HFFc6 (cell line): Measurements from ENCODE around the gene SATB1. TPM values are rescaled to one million over a fixed set of nuclear protein-coding genes. Genes with fewer than 3 reads are reported as not detected.

ENCODE experiments used
- DNase-seq: peaks from one replicate; pipeline ENCODE4 v3.0.0-alpha.2; 2018
- H3K27ac Mint-ChIP-seq: 2 replicates; pipeline ENCODE4 v1.8.0; 2020; ENCODE audit warnings: mild to moderate bottlenecking, mixed read lengths
- H3K27me3 Mint-ChIP-seq: 2 replicates; pipeline ENCODE4 v1.8.0; 2021; ENCODE audit warnings: mild to moderate bottlenecking, moderate library complexity, mixed read lengths; ENCODE audit not compliant: insufficient read depth
- H3K36me3 Mint-ChIP-seq: 2 replicates; pipeline ENCODE4 v1.8.0; 2021; ENCODE audit warnings: low read depth, mixed read lengths
- H3K4me1 Mint-ChIP-seq: 2 replicates; pipeline ENCODE4 v1.8.0; 2020; ENCODE audit warnings: low read depth, mixed read lengths
- H3K4me3 Mint-ChIP-seq: 2 replicates; pipeline ENCODE4 v1.8.0; 2020; ENCODE audit warnings: mild to moderate bottlenecking, moderate library complexity, mixed read lengths
- H3K9me3 Mint-ChIP-seq: 2 replicates; pipeline ENCODE4 v1.8.0; 2020; ENCODE audit warnings: mild to moderate bottlenecking, mixed read lengths
- CTCF ChIP-seq: fragments of 200-600 bp; sonication (generic); IDR thresholded peaks from 2 replicates; pipeline ENCODE4 v1.5.0; 2021; ENCODE audit warnings: antibody characterized with exemption, mild to moderate bottlenecking
- total RNA-seq, 6 experiments: library from RNA; stranded (reverse); fragmentation: NEBNext Ultra II Directional; extraction: Animal tissue kit (Norgen Biotek cat#: 25700); gene quantifications; 2 replicates in 1 of 6; 3 replicates in 5 of 6; pipeline ENCODE4 v1.2.3, GENCODE V29; 2021

SATB1 gene
- total RNA-seq, 6 experiments from 2014 or later: 1.5 to 4.9 (median 2.3) TPM

DNA sequence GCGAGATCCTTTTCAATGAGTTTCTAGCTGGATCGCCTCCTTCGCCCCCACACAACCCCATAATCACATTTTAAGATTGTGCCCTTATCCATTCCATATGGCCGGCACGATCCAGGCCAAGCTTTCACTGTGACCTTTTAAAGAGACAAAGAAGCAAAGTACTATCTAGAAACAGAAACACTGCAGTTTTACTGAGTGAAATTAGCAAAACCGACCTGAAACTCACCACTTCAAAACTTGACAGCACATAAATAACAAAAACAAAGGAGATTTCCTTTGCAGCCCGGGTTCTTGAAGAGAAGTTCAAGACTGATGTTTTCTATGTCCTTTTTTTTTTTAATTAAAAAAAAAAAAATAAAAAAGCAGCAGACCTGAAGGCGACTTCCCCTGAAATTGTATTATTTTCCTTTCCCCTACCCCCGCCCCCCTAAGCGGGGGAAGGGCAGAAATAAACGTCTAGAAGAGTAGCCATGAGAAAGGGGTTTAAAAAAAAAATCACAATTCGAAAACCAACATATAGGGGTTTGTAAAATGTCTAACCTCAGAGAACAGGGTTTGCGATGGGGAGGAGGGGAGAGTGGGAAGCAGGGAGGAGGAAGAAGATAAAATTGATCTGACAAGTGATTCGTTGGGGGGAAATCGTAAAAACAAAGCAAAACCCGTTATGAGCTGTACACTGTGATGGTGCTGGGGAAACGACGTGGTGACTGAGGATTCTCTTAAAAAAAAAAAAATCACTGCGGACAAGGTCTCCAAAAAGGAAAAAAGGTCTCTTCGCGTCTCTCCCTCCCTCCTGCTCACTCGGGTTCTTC, 1.5 kb downstream of the SATB1 start:
- Mint-ChIP-seq H3K27me3 (peaks cover 5% of the 10 kb centered on the region; the same call in 1 of the 2 replicates), H3K4me1 (peaks cover 12% of the 10 kb centered on the region), H3K4me3 (peak overlapping the region; percentile 93), H3K36me3 (no peaks in the 10 kb centered on the region), H3K9me3 (no peaks in the 10 kb centered on the region), H3K27ac (peak overlapping the region; percentile 43; the same call in 1 of the 2 replicates)
- DNase-seq: peak; percentile 20
- TF ChIP-seq CTCF: no peak

DNA sequence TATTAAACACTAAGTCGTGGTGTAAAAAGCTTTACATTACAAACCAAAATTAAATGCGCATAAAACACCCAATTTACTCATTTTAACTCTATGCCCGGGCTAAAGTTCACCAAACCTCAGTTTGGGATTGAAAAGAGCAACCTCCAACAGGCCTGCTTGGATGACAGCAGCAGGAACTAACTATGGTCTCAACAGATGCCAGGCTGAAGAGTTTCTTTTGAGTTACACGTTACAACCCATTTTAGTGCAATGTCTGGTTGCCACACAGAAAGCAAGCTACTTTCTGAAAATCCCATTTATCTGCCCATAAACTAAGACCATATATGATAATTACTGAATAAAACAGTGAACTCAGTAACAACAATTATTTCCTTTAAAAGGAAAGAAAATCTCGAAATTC, 2.2 kb downstream of the SATB1 start:
- DNase-seq: no peak
- Mint-ChIP-seq H3K36me3 (no peaks in the 10 kb centered on the region), H3K27me3 (peaks cover 2% of the 10 kb centered on the region; the same call in 1 of the 2 replicates), H3K4me3 (peak overlapping the region; percentile 93), H3K4me1 (peaks cover 12% of the 10 kb centered on the region), H3K27ac (no peak overlapping the region), H3K9me3 (no peaks in the 10 kb centered on the region)
- no peak for TF ChIP-seq CTCF

DNA sequence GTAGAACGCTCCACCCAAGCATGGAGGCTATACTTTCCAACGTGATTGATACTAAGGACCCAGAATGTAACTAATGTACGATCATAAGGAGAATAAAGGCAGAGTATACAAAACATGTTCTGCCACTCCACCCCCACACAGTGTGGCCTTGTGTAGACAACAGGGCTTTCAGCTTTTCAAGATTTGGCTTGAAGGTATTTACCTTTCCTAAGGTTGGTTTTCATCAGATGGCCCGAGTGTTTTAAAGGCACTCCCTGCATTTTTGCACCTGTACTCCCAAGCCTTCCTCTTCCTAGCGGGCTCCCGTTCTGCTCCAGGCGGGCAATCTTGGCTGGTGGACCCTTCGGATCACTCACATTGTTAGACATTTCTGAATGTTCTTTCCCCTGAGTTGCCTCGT, 4.6 kb downstream of the SATB1 start:
- DNase-seq: no peak
- no peak for TF ChIP-seq CTCF
- H3K36me3 Mint-ChIP-seq: no peaks in the 10 kb centered on the region
- peaks cover 12% of the 10 kb centered on the region for H3K4me1 Mint-ChIP-seq
- no peak overlapping the region for H3K4me3 Mint-ChIP-seq
- no peaks in the 10 kb centered on the region for H3K9me3 Mint-ChIP-seq
- no peak overlapping the region for H3K27ac Mint-ChIP-seq
- peaks cover 1% of the 10 kb centered on the region; the same call in 1 of the 2 replicates for H3K27me3 Mint-ChIP-seq

GRCh38 chr3:18419232-18419631, 5.9 kb downstream of the SATB1 start:
- no peak for TF ChIP-seq CTCF
- no peaks in the 10 kb centered on the region; the same call in 1 of the 2 replicates for H3K27me3 Mint-ChIP-seq
- H3K27ac Mint-ChIP-seq: no peak overlapping the region
- H3K4me3 Mint-ChIP-seq: no peak overlapping the region
- no peaks in the 10 kb centered on the region for H3K9me3 Mint-ChIP-seq
- DNase-seq: no peak
- peaks cover 12% of the 10 kb centered on the region for H3K4me1 Mint-ChIP-seq
- H3K36me3 Mint-ChIP-seq: no peaks in the 10 kb centered on the region

DNA sequence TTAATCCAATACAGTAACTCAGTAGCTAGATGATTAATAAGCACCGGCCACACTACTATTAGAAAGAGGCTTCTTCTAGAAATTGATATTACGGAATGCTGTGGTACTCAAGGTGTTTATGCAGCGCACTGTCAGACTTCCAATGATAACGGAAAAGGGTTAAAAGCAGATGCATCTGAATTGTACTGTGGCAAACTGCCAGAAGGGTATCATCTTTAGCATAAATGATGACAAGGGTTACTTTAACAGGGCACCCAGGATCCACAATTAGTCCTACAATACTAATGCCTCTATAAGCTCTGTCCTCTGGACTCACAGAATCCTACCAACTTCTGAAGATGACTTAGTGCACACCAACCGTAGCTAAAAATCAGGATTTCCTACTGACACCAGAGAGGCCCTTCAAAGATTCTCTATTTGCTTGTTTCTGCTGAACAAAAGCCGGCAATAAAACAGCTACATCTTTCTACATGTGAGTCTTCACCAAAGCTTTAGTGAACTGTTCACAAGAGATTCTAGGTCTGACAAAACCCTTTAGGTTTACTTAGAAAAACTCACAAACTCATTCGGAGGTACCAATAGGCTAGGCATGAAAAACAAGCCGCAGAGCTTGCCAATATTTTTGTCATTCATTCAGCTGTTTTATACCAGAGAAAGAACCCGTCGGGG, 7.1 kb downstream of the SATB1 start:
- TF ChIP-seq CTCF: no peak
- DNase-seq: no peak
- no peaks in the 10 kb centered on the region for H3K36me3 Mint-ChIP-seq
- no peaks in the 10 kb centered on the region for H3K9me3 Mint-ChIP-seq
- no peak overlapping the region for H3K27ac Mint-ChIP-seq
- peaks cover 1% of the 10 kb centered on the region for H3K4me1 Mint-ChIP-seq
- H3K4me3 Mint-ChIP-seq: no peak overlapping the region
- H3K27me3 Mint-ChIP-seq: no peaks in the 10 kb centered on the region; the same call in 1 of the 2 replicates
